Measurements from ENCODE around the gene SNCB. TPM values are rescaled to one million over a fixed set of nuclear protein-coding genes. Genes with fewer than 3 reads are reported as not detected.

SNCB gene
- total and polyA plus RNA-seq, 2 of the 13 experiments (the other 11 are each of a cell fraction or from before 2014, with no cell fraction given): not detected

GRCh38 chr5:176660860-176661641 is 30.7 kb upstream of the SNCB start:
- Histone ChIP-seq H3K9ac (ENCODE audit: insufficient read depth, low read depth, low read length) (no peak overlapping the region), H4K20me1 (ENCODE audit: insufficient read depth, low read length) (no peaks in the 10 kb centered on the region), H3K27ac (ENCODE audit: extremely low read length, insufficient read depth, low read length) (no peak overlapping the region), H3K9me3 (ENCODE audit: low read length) (no peaks in the 10 kb centered on the region), H3K79me2 (ENCODE audit: insufficient read depth, low read length) (no peaks in the 10 kb centered on the region), H3K36me3 (replicated peaks in 1 of 2; ENCODE audit: control insufficient read depth in 1 of 2, insufficient read depth in 2 of 2, low read length in 2 of 2) (no peaks in the 10 kb centered on the region), H3K4me1 (ENCODE audit: insufficient read depth, low read length) (peaks cover 14% of the 10 kb centered on the region), H3K27me3 (ENCODE audit: control insufficient read depth in 1 of 2, insufficient read depth in 2 of 2, low read length in 2 of 2) (peaks cover 5 to 7% of the 10 kb centered on the region in 2 experiments; a peak in 4 of 5 replicates), H2AFZ (ENCODE audit: low read length) (no peak overlapping the region), H3K4me2 (ENCODE audit: low read depth, low read length) (peak overlapping the region; percentile 20; the same call in 1 of the 2 replicates), H3K4me3 (replicated peaks in 1 of 3; ENCODE audit: insufficient read depth in 1 of 3, low read depth in 2 of 3, low read length in 3 of 3) (no peak overlapping the region; a peak in 1 of 6 replicates)
- no TSS peak for BruUV-seq (replicated peaks)
- peak; percentile 58 for FAIRE-seq
- intact Hi-C loops (cut with micrococcal nuclease; ENCODE audit: unreplicated experiment) (no loop called here), in situ Hi-C loops (cut with HindIII; ENCODE audit: extremely low pct_ligation_motif_present, low pct_unique_long_range_greater_than_20kb) (loop anchor here (10.0 kb wide), 1 partner anchor 294 kb away; no protein-coding TSS in a partner anchor)
- 64% methylated on average over 15 of the region's 33 CpGs for WGBS (ENCODE audit: low lambda C conversion rate)
- ChIA-PET CTCF (ENCODE audit: low intra/inter-chr PET ratio, low total read pairs) (interaction anchor here (0.7 to 1.6 kb wide), 3 partner anchors 83 to 298 kb away, joined by 3 to 7 read pairs (median 3); no protein-coding TSS in a partner anchor), POLR2A (interaction anchor here (1.1 to 1.5 kb wide), 2 partner anchors 14 to 16 kb away, joined by 3 to 7 read pairs; partner anchors contain the start of gene TSPAN17)
- peak; percentile 84 for ATAC-seq
- peak; percentile 65 for DNase-seq (ENCODE audit: low spot score)
- 0 out of 2 replicates have a peak, but pooled peaks have one; percentile 25 for TF ChIP-seq THAP11 (CRISPR knock-in tag; IDR thresholded peaks at IDR 0.05)
- TF ChIP-seq TOPORS (CRISPR knock-in tag; IDR thresholded peaks at IDR 0.05): no peak
- peak; percentile 63; the same call in 1 of the 2 replicates for TF ChIP-seq ZNF768 (CRISPR knock-in tag; IDR thresholded peaks at IDR 0.05)
- TF ChIP-seq ZNF510 (CRISPR knock-in tag; IDR thresholded peaks at IDR 0.05; ENCODE audit: low read depth): peak; percentile 27; the same call in 1 of the 2 replicates
- no peak for TF ChIP-seq NFYB (CRISPR knock-in tag; IDR thresholded peaks at IDR 0.05)
- no peak for TF ChIP-seq CCDC6 (CRISPR knock-in tag; IDR thresholded peaks at IDR 0.05)
- 0 out of 2 replicates have a peak, but pooled peaks have one; percentile 41 for TF ChIP-seq ZGPAT (CRISPR knock-in tag; IDR thresholded peaks at IDR 0.05)
- no peak for TF ChIP-seq ESRRA (CRISPR knock-in tag; IDR thresholded peaks at IDR 0.05; ENCODE audit: low read depth)
- no peak for TF ChIP-seq NFYC (CRISPR knock-in tag; IDR thresholded peaks at IDR 0.05)
- TF ChIP-seq ZNF747 (CRISPR knock-in tag; IDR thresholded peaks at IDR 0.05; ENCODE audit: borderline replicate concordance): no peak
- TF ChIP-seq HMGXB4 (CRISPR knock-in tag; IDR thresholded peaks at IDR 0.05; ENCODE audit: borderline replicate concordance in 1 of 2, low read depth in 1 of 2): peak; percentile 22 to 65; a peak in 2 of 4 replicates
- TF ChIP-seq PATZ1 (CRISPR knock-in tag; IDR thresholded peaks at IDR 0.05): peak; percentile 33; the same call in 1 of the 2 replicates
- peak; percentile 80; the same call in 1 of the 2 replicates for TF ChIP-seq MTF2 (CRISPR knock-in tag; IDR thresholded peaks at IDR 0.05; ENCODE audit: borderline replicate concordance)
- TF ChIP-seq ZBTB2 (CRISPR knock-in tag; IDR thresholded peaks at IDR 0.05; ENCODE audit: low read depth): no peak
- TF ChIP-seq ZC3H13 (CRISPR knock-in tag; IDR thresholded peaks at IDR 0.05): no peak
- TF ChIP-seq PLRG1 (conservative IDR thresholded peaks at IDR 0.05): no peak
- TF ChIP-seq EED (CRISPR knock-in tag; IDR thresholded peaks at IDR 0.05): peak; percentile 22; the same call in 1 of the 2 replicates
